GM19324 (cell line): ENCODE results near the gene MAP7.
A peak's percentile ranks its signal among the peaks of the same experiment; 100 is the strongest.
"Not testable (repeated sequence)": the region's sequence is repeated elsewhere in the genome, so short reads cannot be mapped to it uniquely, and the experiment has no call there.

Experiments used
- ATAC-seq: cut with Tn5 transposase; IDR thresholded peaks from one replicate; pipeline ENCODE4 v1.9.1; 2021; ENCODE audit warnings: mild to moderate bottlenecking, moderate library complexity; ENCODE audit not compliant: unreplicated experiment, low FRiP score

Gene MAP7

GRCh38 chr6:136318676-136319075 is 231.5 kb downstream of the MAP7 start:
- no peak for ATAC-seq

DNA sequence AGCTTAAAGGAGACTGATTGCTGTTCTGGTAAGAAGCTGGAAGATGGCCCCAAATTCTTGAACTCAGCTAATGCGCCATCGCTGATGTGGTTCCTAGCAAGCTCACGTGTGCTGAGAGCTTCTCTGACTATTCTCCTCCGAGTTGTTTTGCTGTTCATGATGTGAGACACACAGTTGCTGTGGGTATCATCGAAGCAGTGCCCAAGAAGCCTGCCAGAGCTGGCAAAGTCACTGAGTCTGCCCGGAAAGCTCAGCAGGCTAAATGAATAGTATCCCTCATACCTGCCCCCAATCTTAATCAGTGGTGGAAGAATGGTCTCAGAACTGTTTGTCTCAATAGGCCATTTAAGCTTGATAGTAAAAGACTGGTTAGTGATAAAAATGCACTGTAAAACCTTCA is 232.3 kb downstream of the MAP7 start:
- ATAC-seq, result no peak

- peak; percentile 81 for ATAC-seq
Measured at GRCh38 chr6:136317021-136317694, 233.1 kb downstream of the MAP7 start.

GRCh38 chr6:136315594-136315993 is 234.6 kb downstream of the MAP7 start:
- ATAC-seq, result no peak

GRCh38 chr6:136312975-136313374 is 237.2 kb downstream of the MAP7 start:
- ATAC-seq, result no peak

- ATAC-seq, result no peak
Measured at GRCh38 chr6:136309729-136310311, 240.4 kb downstream of the MAP7 start.

DNA sequence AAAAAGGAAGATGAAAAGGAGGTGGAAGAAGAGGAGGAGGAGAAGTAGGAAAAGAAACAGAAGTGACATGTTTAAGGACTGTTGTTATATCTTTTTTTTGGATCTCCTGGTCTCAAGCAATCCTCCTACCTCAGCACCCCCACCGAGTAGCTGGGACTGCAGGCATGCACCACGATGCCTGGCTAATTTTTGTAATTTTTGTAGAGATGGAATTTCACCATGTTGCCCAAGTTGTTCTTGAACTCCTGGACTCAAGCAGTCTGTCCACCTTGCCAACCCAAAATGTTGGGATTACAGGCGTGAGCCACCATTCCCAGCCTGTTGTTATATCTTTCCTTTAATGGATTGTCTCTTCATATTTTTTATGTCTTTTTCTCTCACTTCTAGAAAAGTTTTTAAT is 241.1 kb downstream of the MAP7 start:
- ATAC-seq, result no peak

DNA sequence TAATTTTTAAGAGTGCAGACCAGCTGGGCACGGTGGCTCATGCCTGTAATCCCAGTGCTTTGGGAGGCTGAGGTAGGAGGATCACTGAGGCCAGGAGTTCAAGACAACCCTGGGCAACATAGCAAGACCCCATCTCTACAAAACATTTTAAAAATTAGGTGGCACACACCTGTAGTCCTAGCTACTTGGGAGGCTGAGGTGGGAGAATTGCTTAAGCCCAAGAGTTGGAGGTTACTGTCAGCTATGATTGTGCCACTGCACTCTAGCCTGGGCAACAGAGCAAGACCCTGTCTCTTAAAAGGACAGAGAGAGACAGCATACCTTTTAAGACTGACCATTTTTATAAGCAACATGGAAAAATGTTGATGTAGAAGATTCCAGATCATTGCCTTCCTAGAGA is 241.8 kb downstream of the MAP7 start:
- not testable (repeated sequence) for ATAC-seq

DNA sequence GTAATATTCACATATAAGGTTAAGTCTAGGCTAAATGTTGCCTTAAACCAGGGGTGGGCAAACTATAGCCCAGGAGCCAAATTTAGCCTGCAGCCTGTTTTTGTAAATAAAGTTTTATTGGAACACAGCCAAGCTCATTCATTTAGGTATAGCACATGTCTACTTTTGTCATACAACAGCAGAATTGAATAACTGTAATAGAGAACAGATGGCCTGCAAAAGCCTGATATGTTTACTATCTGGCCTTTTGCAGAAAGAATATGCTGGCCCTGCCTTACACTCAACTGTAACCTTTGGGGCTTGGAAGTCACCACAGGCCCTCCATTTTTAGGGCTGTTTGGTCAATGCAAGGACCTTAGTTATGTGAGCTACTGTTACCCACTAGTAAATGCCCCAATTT is 242.9 kb downstream of the MAP7 start:
- ATAC-seq, result no peak

DNA sequence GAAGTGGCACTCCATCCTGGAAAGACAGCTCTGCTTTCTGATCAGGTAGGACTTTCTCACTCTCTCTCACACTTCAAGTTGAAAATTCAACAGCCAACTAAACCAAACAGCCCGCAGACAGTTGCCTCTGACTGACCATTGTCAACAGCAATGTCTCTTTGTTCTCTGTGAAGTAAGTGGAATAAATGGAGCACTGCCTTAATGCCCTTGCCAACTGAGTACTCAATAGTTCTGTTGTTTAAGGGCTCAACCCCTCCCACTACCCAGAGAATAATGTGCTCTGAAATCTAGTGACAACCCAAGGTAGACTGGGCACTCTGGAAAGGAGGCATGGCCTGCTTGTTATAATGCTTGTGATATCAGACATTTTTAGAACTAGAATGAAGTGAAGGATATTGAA is 243.8 kb downstream of the MAP7 start:
- no peak for ATAC-seq

DNA sequence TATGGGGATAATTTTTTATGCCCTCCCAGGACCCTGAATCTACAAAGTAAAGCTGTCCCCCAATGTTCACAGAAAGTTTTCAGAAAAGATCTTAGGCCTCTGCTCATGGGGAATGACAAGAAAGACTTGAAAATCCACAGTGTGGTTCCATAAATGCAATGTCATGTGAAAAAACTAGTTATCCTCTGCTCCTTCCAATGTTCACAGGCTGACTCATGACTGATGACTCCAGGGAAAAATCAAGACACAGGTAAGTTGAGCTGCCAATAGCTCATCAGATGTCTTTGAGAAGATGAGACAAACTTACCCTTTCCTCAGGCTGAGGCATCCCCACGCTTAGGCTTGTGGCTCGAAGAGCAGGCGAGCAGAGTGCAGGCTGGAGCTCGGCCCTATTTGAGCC is 245.8 kb downstream of the MAP7 start:
- no peak for ATAC-seq

DNA sequence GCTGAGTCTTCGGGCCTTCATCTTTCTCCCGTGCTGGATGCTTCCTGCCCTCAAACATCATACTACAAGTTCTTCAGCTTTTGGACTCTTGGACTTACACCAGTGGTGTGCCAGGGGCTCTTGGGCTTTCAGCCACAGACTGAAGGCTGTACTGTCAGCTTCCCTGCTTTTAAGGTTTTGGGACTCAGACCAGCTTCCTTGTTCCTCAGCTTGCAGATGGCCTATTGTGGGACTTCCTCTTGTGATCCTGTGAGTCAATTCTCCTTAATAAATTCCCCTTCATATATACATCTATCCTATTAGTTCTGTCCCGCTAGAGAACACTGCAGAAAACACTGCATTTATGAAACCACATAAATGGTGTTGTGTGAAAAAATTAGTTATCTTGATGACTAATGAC is 246.7 kb downstream of the MAP7 start:
- ATAC-seq, result no peak

DNA sequence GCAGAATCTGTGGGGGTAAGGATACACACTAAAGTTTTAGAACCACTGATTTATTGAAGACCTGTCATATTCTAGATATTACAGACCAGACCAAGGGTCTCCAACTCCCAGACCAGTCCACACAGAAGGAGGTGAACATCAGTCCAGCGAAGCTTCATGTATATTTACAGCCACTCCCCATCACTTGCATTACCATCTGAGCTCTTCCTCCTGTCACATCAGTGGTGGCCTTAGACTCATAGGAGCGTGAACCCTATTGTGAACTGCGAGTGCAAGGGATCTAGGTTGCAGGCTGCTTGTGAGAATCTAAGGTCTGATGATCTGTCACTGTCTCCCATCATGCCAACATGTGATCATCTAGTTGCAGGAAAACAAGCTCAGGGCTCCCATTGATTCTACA is 255.6 kb downstream of the MAP7 start:
- no peak for ATAC-seq
